NK-92 treated with Interleukin-12 subunit alpha and Interleukin-12 subunit beta, amount 100 ng/mL, for 24 hours (cell line): Measurements from ENCODE around the gene NEURL1B.
"Not testable (repeated sequence)": the region's sequence is repeated elsewhere in the genome, so short reads cannot be mapped to it uniquely, and the experiment has no call there.

Experiments used
- DNase-seq: peaks from one replicate; lab custom pipeline; 2025; lab: John Stamatoyannopoulos, UW

The NEURL1B gene

GRCh38 chr5:172640822-172641358 lies at the start of gene NEURL1B:
Gene NEURL1B, plus strand, starts transcription at chr5:172641263. Its CDS starts 144 bp downstream, at chr5:172641407.
- no peak for DNase-seq

GRCh38 chr5:172591636-172592035 lies 49.4 kb upstream of the NEURL1B start:
- no peak for DNase-seq

- DNase-seq = no peak
These were observed 48.2 kb upstream of the NEURL1B start for GRCh38 chr5:172592881-172593280.

GRCh38 chr5:172593306-172593705 lies 47.8 kb upstream of the NEURL1B start:
- no peak for DNase-seq

- DNase-seq = no peak
These were observed 47.3 kb upstream of the NEURL1B start for GRCh38 chr5:172593721-172594235.

DNA sequence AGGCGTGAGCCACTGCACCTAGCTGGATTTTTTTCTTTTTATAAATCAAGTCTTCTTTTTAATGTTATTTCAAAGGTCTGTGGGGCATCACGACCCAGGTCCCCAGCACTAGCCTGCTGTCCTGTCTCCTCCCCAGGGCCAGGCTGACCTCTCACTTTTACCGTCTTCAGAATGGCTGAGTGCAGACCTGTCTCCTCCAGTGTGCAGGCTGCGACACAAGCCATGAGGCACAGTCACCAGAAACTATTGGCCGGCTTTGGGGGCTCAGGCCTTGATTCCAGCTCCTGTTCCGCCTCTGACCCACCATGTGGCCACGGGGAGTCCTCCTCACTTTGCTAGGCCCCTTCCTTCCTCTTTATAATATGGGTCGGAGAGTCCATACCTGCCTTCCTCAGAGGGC lies 46.6 kb upstream of the NEURL1B start:
- no peak for DNase-seq

DNA sequence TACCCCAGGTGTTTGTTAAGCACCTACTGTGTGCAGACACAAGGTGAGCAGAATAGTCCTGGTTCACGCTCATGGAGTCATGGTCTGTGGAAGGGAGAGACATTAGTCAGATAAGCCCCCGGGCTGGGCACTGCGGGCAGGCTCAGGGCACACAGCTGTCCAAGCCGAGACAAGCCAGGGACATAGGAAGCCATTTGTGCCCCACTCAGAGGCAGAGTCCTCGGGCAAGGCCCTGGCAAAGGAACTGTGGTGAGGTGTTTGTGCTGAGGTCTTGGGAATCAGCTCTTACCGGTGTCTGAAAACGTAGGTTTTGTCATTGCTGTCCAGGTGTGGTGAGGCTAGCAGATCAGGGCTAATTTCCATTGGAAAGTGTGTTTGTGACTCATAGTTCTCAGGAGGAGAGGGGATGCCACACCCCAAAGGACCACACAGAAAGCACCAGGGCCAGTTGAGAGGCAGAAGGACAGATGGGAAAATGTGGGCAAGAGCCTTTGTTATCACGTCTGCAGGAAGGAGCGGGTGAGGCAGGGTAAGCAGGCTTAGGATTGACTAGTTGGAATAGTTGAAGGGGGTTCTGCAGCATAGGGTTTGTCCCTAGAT lies 46.1 kb upstream of the NEURL1B start:
- DNase-seq = no peak

DNA sequence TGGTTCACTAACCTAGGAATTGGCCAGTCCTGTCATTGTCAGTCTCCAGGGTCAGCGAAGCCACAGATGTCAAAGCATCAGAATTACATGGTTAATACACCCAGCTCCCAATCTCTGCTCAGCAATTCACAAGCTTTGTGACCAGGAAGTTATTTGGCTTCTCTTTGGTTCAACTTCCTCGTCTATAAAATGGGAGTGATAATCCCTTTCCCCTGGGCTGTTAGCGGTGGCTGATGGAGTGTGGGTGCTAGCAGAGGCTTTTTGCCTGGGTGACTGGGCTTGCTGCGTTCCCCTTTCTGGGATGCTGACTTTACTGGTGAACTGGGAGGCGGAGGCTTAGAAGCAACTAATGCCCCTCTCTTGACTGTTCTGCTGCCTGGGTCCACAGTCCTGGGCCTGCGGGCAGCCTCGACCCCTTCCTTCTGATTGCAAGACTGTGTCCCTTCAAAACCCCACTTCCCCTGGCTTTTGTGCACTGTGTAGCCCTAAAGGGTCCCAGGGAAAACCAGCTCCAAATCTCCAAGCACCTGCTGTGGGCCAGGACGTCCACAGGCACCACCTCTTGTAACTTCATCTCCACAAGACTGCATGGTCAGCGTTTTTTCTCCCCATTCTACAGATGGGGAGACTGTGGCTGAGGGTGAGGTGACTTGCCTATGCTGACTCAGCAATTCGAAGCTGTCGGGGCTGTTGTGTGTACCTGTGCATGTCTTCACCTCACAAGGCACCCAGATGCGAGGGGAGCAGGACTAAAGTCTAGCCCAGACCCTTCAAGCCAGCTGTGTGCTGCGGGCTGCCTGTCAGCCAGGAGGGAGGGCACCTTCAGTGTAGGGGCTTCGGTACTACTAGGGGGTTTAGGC lies 45.2 kb upstream of the NEURL1B start:
- no peak for DNase-seq

DNA sequence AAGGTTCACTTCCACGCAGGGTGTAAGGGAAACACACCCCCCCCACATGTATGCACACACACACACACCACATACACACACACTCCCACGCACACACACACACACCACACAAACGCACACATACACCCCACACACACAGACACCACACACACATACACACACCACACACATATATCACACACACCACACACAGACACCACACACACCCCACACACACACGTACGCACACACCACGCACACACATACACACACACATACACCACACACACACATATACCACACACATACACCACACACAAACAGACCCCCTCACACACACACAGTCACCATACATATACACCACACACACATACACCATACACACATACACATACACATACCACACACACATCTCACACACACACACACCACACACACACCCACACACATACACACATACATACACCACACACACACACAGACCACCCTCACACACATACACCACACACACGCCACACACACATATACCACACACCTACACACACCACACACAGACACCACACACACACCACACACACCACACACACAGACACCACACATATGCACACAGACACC lies 44.3 kb upstream of the NEURL1B start:
- no peak for DNase-seq

GRCh38 chr5:172597755-172598155 lies 43.3 kb upstream of the NEURL1B start:
- no peak for DNase-seq

GRCh38 chr5:172598251-172599203 lies 42.5 kb upstream of the NEURL1B start:
- no peak for DNase-seq

DNA sequence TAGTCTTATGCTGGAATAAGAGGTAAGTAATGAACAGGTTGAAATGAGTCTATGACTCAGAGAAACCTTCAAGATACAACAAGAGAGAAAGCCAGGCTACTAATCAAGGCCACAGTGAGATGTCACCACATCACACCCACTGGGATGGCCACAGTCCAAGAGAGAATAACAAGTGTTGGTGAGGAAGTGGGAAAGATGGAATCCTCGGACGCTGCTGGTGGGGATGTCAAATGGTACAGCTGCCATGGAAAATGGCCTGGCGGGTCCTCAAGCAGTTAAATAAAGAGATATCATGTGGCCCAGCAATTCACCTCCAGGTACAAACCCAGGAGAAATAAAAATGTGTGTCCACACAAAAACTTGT lies 41.9 kb upstream of the NEURL1B start:
- DNase-seq = no peak

DNA sequence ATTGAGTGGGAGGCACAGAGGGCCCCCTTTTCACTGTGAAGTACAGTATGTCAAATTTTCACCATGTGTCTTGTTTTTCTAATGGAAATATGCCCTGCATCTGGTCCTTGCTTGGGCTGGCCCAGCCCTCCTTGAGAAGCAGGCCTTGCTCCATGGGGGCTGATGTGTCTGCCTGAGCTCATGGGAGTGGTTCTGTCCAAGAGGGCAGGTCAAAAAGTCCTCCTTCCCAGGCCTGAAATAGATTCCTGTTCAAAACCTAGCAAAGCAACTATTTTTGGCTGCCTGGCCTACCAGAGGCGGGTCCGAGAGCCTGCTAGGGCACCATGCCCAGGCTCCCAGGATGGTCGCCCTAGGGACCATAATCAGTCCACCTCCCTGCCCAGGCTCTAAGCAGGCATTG lies 40.5 kb upstream of the NEURL1B start:
- DNase-seq = no peak

DNA sequence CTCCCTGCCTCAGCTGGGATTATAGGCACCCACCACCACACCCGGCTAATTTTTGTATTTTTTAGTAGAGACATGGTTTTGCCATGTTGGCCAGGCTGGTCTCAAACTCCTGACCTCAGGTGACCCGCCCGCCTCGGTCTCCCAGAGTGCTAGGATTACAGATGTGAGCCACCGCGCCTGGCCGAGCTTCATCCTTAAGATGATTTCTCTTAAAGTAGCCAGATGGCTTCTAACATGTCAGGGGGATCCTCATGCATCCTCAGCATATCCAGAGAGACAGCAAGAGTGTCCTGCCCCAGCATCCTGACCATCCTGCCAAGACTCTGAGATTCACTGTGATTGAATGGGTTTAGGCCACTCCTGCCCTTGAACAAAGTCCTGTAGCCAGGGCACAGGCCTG lies 39.5 kb upstream of the NEURL1B start:
- DNase-seq = not testable (repeated sequence)

DNA sequence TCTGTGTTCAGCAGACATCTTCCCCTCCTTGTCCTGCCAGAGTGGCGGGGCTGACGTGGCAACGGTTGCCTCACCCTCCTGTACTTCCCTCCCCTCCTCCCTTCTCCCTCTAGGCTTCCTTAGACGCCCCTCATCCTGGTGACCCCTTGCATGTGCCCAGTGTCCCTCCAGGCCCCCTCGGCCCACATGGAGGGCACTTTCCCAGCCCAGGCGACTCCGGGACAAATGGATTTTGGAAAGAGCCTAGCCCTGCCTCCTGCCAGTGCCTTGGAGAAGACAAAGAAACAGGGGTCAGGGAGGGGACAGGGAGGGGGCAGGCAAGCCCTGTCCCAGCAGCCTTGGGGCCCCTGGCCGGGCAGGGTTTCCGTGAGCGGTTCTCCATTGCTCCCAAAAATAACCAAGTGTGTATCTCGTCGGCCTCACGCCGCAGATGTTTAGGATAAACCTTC lies 38.3 kb upstream of the NEURL1B start:
- no peak for DNase-seq

- DNase-seq = no peak
These were observed 37.7 kb upstream of the NEURL1B start for GRCh38 chr5:172603251-172603806.

GRCh38 chr5:172605466-172605865 lies 35.6 kb upstream of the NEURL1B start:
- DNase-seq = no peak

DNA sequence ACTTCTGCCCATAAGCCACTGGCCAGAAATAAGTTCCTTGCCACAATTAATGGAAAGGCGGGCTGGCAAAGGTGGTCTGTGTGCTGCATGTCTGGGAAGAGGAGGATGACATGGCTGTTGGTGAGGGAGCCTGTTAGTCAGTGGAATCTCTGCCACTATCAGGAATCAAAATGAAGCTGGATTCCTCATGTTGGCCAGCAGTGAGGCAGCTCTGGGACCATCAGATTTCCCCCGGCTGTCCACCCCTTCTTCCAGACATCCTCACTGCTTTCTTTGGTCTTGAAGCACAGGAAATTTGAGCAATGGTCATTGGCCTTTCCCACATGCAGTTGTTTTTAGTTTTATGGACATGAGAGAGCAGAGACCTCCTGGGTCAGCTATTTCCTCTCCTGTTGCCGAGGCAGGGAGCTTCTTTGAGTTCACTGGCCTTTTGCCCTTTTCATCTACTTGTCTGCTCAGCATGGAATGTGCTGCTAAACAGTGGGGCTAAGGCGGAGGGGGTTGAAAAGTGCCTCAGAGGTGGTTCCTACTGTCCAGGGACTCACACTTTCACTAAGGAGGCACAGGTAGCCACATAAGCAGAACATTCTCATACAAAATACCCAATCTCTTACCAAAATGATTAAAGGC lies 34.8 kb upstream of the NEURL1B start:
- DNase-seq = no peak

DNA sequence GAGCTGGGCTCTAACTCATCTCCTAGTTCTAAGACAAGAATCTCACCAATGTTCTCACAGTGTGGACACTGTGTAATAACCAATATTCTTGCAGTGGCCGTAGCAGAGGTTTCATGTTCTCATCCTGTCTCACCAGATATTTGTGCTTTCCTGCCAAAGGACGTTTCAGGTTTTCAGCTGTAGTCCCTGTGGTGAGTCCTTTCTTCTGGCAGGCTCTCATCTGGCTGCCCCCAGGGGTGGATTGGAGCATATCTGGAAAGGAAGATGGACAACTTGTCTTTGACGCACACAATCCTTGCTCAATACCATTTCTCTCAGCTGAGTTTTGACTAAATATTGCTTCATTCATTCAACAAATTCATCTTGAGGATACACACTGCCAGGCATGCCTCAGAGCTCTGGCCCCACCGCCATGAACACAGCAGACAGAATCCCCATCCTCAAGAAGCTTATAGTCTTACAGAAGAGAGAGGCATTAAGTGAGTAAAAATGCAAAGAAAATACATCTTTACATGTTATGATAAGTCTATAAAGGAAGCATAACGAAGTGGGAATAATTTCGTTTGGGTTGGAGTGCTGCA lies 33.8 kb upstream of the NEURL1B start:
- DNase-seq = no peak

GRCh38 chr5:172608773-172609172 lies 32.3 kb upstream of the NEURL1B start:
- DNase-seq = no peak
